ENCODE measurements around the gene SYT5. TPM values are rescaled to one million over a fixed set of nuclear protein-coding genes. Genes with fewer than 3 reads are reported as not detected.

SYT5 gene
- total RNA-seq, 1 experiment from 2014 or later: 4.5 TPM

- H3K79me2 ChIP-seq (ENCODE audit: insufficient read depth, low read length): no peaks in the 10 kb centered on the region
- H4K91ac ChIP-seq (ENCODE audit: insufficient read length, low read depth, low read length): no peak overlapping the region
- no peaks in the 10 kb centered on the region; a peak in 3 of 5 replicates for H3K9me3 Mint-ChIP-seq
- H4K5ac ChIP-seq (ENCODE audit: insufficient read length, low read depth, low read length): no peak overlapping the region
- H2BK20ac ChIP-seq (ENCODE audit: low read depth, low read length, poor library complexity, severe bottlenecking): no peak overlapping the region
- H3K9me3 ChIP-seq (ENCODE audit: control insufficient read depth, low read depth, low read length): no peaks in the 10 kb centered on the region
- H3T11ph ChIP-seq (ENCODE audit: low read length): no peak overlapping the region
- DNase-seq: no peak
- H3K18ac ChIP-seq (ENCODE audit: insufficient read length, low read depth, low read length): no peak overlapping the region
- H3K23me2 ChIP-seq (ENCODE audit: insufficient read length, low read depth, low read length, poor library complexity, severe bottlenecking): peaks cover 6% of the 10 kb centered on the region
- no peak overlapping the region for H2BK15ac ChIP-seq (ENCODE audit: low read depth, low read length)
- H4K20me1 ChIP-seq (ENCODE audit: control insufficient read depth, insufficient read depth, insufficient read length): no peaks in the 10 kb centered on the region
- no peak for TF ChIP-seq CTCF (conservative IDR thresholded peaks at IDR 0.05)
- no peak overlapping the region for H2BK5ac ChIP-seq (ENCODE audit: insufficient read length, low read length)
- H3K27me3 Mint-ChIP-seq (ENCODE audit: low read depth): peaks cover 5% of the 10 kb centered on the region
- H3K4me3 Mint-ChIP-seq: no peak overlapping the region
- no peak overlapping the region for H2AK5ac ChIP-seq (ENCODE audit: insufficient read length, low read length)
- H3K27me3 ChIP-seq (ENCODE audit: insufficient read depth, low read length): no peaks in the 10 kb centered on the region
- H3K4me2 ChIP-seq (ENCODE audit: insufficient read depth, insufficient read length, low read length): no peak overlapping the region
- no peak overlapping the region for H2BK120ac ChIP-seq (ENCODE audit: low read depth, low read length, poor library complexity, severe bottlenecking)
- H3K4me1 Mint-ChIP-seq: peaks cover 25 to 27% of the 10 kb centered on the region in 2 experiments
- H4K8ac ChIP-seq (replicated peaks; ENCODE audit: insufficient read length, low read depth, low read length): no peak overlapping the region
- H3K27ac ChIP-seq (ENCODE audit: insufficient read length, low read depth, low read length): no peak overlapping the region
- no peak overlapping the region for H3K14ac ChIP-seq (ENCODE audit: insufficient read depth, low read length)
- H3K4ac ChIP-seq (ENCODE audit: low read depth, low read length): no peak overlapping the region
- no peak overlapping the region for H3K23ac ChIP-seq (ENCODE audit: insufficient read length, low read depth, low read length)
- H3K27ac Mint-ChIP-seq: no peak overlapping the region
- peaks cover 11% of the 10 kb centered on the region; the same call in 1 of the 2 replicates for H3K4me1 ChIP-seq (ENCODE audit: insufficient read depth, low read length)
- no peaks in the 10 kb centered on the region for H3K79me1 ChIP-seq (ENCODE audit: insufficient read depth, low read depth, low read length, poor library complexity, severe bottlenecking)
- no peak overlapping the region for H2AFZ ChIP-seq (ENCODE audit: low read length)
- no peak overlapping the region for H3K9ac ChIP-seq (ENCODE audit: extremely low read depth, insufficient read length, low read length)
- H3K36me3 Mint-ChIP-seq (ENCODE audit: insufficient read depth in 1 of 3, low read depth in 3 of 3): peaks cover 26 to 39% (median 38%) of the 10 kb centered on the region in 3 experiments
- no peak overlapping the region for H2BK12ac ChIP-seq (ENCODE audit: insufficient read length, low read depth, low read length)
- no peak overlapping the region for H3K56ac ChIP-seq (ENCODE audit: insufficient read length, low read depth, low read length)
Measured at GRCh38 chr19:55152017-55152416, 28.1 kb downstream of the SYT5 start.

Data from H9 (cell line).